HG02678 (cell line): ENCODE results near the gene DCC.
"Not testable (repeated sequence)": the region's sequence is repeated elsewhere in the genome, so short reads cannot be mapped to it uniquely, and the experiment has no call there.

ENCODE experiments used
- ATAC-seq: cut with Tn5 transposase; IDR thresholded peaks from one replicate; pipeline ENCODE4 v1.9.1; 2021; ENCODE audit warnings: mild to moderate bottlenecking, moderate library complexity; ENCODE audit not compliant: unreplicated experiment

DCC gene

DNA sequence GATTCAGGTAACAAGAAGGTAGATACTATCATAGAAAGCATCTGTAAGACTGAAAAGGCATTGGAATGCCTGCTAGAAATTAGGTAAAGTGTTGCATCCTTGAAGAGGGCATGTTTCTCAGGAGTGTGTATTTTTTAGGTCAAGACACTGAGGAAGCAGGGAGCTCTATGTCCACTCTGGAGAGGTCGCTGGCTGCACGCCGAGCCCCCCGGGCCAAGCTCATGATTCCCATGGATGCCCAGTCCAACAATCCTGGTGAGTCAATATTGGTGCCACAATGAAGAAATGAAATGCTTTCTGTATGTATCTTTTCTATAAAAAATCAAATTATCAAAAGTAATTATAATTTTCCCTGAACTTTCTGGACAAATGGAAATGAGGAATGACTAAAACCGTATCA is 1127.8 kb downstream of the DCC start:
- no peak for ATAC-seq

DNA sequence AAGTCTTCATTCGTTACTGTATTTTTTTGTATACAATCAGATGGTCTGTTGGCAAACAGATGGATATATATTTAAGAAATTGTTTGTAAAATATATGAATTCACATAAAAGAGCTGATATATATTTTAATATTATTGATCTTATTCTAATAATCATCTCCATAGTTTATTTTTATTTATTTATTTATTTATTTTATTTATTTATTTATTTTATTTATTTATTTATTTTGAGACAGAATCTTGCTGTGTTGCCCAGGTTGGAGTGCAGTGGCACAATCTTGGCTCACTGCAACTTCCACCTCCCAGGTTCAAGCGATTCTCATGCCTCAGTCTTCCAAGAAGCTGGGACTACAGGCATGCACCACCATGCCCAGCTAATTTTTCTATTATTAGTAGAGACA is 1128.2 kb downstream of the DCC start:
- ATAC-seq: not testable (repeated sequence)

DNA sequence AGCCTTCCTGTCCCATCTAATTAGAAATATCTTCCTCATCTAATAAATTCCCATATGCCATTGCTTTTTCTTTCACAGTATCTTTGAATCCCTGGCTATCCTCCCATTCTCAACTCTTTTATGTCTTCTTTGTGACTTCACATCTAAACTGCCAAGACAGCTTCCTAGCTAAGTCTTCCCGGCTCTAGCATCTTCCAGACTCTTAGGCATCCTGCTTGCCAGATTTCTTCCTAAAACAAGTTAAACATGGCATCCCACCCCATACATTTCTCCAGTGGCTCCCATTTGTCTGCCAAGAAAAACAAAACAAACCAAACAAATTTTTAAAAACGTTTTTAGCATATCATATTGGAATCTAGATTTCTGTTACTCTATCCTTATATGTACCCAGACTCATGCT is 1132.5 kb downstream of the DCC start:
- ATAC-seq: no peak

DNA sequence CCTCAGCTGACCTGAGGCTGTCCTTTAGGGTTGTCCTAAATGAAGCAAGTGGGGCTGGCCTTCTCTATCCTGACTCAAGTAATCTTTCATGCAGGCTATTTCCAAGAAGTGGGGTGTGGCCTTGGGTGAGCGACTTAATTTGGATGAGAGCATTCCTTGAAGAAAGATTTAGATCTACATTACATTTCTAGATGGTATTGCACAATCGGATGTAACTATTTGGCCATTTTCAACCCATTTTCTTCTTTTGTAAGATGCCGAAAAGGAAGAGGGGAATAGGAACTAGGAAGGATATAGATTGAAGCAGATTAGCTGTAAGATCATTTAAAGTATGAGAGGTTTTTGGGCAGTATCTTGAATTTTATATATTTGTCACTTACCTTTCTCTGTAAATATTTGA is 1138.2 kb downstream of the DCC start:
- ATAC-seq: no peak

DNA sequence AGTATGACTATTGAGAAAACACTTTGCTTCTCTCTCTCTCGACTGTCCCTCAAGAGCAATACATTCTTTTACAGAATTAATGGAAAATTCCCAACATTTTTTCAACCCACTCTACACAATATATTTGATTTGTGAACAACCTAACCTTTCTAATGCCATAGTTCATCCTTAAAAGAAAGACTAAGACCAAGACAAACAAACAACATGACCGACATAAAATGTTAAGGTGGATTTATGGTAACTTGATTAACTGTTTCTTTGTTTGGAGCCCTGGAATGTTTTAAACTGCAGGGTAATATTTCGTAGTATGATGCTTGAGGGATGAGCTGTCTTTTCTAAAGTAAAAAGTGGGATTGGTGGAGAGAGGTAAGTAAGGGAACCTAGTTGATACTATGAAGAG is 1146.3 kb downstream of the DCC start:
- ATAC-seq: no peak

DNA sequence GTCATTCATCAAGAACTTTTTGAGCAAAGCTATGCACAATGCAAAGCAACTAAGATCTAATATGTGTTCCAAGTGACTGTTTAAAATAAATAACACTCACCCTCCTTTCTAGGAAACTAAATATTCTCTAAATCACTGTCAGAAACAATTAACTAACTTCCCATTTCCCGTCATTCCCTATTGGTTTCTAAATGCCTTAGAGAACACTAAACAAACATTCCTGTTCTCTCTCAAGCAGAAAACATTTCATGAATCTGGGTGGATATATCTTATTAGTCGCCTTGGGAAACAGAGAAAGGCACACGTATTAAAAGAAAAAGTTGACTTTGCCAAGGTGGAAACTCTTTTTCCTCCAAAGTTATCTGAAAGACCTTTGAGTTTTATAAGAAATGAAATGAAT is 1149.3 kb downstream of the DCC start:
- no peak for ATAC-seq

DNA sequence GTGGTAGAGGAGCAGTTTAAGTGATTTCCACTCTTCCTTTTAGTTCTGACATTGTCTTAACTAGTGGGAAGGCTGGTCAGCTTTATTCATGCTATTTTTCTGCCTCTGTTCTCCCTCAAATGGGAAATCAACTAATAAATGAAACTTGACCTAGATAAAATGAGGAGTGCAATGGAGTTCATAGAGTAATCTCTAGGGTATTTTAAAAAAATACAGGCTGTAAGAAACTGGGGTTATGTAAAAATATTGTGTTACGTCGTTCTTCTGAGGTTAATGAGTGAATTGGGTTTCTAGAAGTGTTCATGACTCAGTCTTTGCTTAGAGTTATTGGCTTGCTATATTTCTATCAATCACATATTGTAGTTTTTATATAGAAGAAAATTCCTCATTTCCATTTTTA is 1150.0 kb downstream of the DCC start:
- no peak for ATAC-seq

DNA sequence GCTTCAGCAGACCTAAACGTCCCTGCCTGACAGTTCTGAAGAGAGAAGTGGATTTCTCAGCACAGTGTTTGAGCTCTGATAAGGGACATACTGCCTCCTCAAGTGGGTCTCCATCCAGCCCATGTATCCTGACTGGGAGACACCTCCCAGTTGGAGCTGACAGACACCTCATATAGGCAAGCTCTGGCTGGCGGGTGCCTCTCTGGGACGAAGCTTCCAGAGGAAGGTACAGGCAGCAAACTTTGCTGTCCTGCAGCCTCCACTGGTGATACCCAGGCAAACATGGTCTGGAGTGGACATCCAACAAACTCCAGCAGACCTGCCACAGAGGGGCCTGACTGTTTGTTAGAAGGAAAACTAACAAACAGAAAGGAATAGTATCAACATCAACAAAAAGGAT is 1156.0 kb downstream of the DCC start:
- ATAC-seq: no peak

DNA sequence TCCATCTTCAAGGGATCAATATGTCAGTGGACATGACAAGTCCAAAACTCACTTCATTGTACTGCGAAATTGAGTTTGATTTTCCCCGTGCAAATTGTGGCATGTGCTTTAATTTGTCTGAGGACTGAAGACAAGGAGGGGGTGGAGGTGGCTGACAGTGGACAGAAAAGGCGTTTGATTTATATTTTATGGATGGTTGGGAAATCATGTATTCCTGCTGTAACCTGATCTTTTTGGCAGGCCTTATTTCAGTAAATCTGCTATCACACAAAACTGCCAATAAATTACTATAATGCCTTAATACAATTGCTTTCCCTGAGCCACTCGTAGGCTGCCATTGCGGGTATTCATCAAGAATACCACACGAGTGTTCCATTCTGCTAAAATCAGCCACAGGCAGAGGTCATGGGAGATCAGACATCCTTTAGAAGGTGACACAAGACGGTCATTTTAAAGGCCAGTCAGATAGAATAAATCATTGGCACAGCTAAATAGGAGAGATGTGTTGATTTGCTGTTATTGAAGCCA is 1164.0 kb downstream of the DCC start:
- no peak for ATAC-seq

DNA sequence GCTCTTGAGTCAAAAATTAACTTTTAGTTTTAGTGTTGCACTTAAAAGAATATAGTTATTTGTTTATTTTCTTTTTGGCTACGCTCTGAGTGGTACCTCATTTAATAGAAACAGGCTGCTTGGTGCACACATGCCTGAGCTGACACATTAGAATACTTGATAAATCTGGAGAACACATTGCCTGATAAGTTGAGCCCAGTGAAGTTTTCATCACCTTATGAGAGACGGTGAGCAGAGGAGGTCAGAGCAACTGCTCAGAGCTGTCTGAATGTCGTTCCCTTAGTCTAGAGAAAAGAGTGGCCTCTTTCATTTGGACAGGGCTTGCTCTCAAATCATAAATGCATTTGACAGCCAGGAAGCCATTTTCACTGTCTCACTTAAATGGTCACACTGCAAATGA is 1168.5 kb downstream of the DCC start:
- no peak for ATAC-seq

DNA sequence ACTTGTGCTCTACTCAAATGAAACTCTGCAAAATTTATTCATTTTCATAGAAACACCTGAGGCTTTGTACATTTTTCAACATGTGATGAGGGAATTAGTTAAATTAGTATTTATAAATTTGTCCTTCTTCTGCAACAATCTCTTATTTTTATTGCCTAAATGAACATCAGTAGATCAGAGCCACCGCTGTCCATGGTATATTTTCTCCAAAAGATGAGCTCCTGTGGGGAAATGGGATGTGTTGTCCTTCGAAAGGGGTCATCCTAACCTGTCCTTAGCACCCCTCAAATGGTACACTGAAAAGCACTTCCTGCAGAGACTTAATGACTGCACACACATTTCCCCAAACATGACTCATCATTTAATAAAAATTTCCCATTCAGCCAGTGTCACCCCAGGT is 1169.9 kb downstream of the DCC start:
- no peak for ATAC-seq

DNA sequence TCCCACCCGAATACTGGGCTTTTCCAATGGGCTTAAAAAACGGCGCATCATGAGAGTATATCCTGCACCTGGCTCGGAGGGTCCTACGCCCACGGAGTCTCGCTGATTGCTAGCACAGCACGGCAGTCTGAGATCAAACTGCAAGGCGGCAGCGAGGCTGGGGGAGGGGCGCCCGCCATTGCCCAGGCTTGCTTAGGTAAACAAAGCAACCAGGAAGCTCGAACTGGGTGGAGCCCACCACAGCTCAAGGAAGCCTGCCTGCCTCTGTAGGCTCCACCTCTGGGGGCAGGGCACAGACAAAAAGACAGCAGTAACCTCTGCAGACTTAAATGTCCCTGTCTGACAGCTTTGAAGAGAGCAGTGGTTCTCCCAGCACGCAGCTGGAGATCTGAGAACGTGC is 1171.7 kb downstream of the DCC start:
- ATAC-seq: not testable (repeated sequence)

DNA sequence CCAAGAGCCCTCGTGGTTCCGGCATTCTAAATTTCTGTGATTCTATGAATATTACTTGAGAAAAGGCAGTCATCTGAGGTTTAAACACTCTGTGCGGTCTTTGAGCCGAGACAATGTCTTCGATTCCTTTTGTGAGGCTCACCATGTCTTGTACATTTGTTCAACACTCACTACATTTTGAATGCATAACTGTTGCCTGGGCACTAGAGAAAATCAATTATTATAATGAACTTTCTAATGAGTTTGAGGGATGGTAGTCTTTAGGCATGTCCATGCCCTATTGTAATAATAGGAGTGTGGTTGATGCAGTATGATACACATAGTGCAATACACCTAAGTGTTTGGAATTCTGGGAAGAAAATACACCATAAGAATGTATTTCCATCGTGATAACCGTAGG is 1181.1 kb downstream of the DCC start:
- no peak for ATAC-seq

DNA sequence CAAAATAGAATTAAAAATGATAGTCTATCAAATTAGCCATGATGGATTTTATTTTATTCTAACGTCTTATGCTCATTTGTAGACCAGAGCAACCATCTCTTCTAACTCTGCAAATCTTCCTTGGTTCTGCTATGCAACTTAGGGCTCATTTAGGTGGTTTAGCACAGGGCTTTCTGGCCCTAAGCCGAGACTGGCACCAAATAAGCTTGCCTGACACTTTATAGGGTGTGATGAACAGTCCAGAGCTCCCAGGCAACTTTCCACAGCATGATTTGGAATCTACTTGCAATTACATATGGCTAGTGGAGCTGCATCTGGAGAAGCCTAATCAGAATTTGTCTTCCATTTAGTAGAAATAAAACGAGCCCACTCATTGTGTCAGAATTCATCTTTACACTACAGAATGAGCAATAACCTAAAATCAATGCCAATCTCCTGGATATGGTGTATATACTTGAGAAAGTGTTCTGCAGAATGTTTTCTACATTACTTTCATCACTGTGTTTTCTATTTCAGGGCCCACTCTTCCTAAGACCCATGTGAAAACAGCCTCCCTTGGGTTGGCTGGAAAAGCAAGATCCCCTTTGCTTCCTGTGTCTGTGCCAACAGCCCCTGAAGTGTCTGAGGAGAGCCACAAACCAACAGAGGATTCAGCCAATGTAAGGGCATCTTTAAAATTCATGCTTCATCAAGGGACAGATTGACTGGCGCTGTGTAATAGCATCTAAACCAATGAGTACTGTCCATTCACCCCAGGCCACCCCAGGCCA is 1186.3 kb downstream of the DCC start:
- ATAC-seq: no peak

DNA sequence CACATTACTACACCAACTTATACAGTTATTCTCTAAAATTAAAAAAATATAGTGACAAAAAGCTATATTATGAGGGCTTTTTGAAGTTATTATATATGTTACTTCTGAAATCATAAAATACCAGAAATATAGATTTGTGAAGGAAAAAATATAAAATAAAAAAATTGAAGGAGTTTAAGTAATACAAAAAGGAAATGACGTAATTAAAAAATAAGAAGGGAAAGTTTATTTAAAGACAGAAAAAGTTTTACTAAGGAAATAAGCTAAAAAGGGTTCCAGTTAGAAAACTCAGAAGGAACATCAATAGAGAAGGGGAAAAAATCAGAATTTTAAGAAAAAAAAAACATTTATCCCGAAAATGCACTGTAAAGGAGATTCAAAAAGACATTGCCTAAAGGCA is 1187.4 kb downstream of the DCC start:
- ATAC-seq: no peak

DNA sequence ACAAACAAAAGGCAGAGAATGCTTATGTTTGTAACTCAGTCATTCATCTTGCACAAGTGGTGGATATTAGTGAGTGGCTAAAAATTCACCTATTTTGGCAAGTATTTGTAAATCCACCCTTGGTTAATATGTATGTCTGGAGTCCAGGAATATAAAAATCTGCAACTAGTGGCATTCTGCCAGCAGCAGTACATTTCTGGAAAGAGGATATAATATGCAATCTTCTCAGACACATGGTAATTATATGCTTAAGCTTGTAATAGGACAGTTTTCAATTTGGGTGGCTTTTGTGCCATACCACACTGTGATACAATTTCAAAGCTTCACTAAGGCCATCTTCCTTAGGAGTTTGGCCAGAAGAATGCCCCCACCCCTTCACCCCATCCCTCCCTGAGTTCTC is 1191.2 kb downstream of the DCC start:
- ATAC-seq: no peak

DNA sequence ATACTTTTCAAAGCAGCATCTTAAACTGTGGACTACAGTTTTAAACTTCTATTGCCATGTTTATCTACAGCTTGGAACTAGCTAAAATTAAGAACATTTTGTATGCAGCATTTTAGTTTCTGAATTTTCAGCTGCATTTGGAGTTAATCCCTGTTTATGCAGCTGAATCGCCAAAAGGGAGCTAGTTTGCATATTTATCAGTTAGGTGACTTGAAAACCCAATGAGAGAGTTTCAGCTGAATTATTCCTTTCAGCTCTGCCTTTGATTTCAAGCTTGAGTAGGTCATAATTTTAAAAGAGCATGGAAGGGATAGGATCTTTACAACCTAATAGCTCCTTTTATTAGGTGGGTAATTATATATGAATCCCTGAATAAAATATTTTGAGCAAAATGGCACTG is 1191.9 kb downstream of the DCC start:
- ATAC-seq: no peak

DNA sequence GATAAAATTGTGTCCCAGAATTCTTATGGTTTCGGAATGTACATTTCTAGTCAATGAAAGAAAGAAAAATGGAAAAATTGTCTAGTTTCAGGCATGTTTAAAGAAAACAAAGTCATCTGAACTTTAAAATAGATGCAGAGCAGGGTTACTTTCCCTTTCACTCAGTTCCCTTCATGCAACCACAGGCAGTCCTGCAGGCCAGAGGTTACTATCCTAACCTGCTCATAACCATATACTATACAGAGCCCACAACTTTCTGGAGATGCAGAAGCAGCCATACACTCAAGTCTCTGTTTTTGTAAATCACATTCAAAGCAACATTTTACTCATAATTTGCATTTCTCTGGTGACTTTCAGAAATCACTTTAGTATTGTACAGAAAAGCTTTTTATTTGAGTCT is 1194.2 kb downstream of the DCC start:
- no peak for ATAC-seq

DNA sequence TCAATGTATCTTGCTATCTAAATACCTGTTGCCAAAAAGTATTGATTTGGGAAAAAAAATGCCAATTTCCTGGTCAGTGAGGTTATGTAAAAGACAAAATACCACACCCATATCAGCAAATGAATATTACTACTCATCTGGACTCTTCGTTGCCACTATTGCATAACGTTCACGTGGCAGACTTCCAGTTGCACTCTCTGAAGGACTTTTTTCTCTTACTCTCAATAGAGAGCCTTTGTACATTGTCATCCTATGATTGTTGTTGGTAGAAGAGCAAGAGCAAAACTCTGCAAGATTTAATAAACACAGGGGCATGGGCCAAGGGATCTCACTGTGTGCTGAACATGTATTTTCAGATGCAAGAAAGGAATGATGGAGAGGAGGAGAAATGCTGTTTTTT is 1194.7 kb downstream of the DCC start:
- no peak for ATAC-seq

DNA sequence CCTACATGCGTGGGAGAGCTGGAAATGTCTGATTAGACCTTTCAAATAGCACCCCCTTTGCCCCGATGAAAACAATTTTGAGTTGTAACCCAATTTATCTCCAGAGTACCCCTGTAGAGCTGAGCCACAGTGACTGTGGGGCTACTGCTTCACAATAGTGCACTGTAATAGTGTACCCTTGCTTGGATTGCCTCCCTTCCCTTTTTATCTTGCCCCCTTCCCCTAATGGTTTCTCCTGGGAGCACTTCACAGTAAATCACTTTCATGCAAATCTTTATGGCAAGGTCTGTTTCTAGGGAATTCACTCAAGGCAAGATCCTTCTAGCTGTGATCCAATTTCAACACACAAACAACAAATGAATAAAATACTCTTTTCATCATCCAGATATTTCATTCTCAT is 1196.9 kb downstream of the DCC start:
- no peak for ATAC-seq

DNA sequence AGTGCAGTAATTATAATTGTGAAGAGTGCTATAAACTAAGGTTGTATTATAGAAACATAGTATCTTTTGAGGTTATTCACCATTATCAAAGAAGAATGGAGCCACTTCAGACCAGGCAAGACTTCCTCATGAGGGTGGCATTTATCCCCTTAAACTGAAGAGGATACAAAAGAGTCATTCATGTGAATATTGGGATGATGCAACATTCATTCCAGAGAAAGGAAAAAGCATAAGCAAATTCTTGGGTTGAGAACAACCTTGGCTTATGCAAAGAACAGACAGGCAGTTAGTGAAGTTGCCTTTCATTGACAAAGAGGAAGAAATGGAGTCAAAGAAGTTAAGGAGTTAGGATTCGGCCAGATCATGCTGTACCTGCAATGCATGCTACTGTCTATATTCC is 1201.9 kb downstream of the DCC start:
- ATAC-seq: no peak

DNA sequence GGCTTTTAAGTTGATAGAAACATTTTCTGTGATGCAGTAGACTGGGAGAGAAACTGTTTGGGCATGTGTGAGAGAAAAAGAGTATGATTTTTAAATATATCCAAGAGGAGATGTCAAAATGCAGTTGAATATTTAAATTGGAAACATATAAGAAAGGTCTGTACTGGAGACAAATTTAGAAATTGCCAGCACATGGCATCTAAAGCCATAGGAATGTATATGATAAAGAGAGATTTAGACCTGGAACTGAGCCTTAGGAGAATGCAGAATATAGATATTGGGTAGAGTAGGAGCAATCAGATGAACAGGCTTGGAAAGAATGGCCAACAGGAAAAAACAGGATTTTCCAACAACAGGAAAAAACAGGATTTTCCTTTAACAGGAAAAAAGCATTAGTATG is 1203.7 kb downstream of the DCC start:
- no peak for ATAC-seq

DNA sequence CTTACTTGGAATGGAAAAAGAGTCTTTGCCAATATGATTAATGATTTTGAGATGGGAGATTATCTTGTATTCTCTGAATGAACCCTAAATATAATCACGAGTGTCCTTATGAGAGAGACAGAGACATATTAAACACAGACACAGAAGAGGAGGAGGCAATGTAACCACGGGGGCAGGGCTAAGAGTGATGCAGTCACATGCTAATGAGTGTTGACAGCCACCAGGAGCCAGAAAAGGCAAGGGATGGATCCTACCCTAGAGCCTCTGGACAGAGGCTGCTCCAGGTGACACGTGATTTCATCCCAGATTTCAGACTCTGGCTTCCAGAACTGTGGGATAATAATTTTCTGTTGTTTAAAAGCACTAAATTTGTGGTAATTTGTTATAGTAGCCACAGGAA is 1204.9 kb downstream of the DCC start:
- ATAC-seq: no peak
